HepG2 (cell line): ENCODE data around the gene PTPRCAP. TPM values are rescaled to one million over a fixed set of nuclear protein-coding genes. Genes with fewer than 3 reads are reported as not detected.
A peak's percentile ranks its signal among the peaks of the same experiment; 100 is the strongest.

ENCODE experiments used
- CEBPB ChIP-seq: IDR thresholded peaks from 2 replicates; pipeline ENCODE4 v1.6.1; 2011; ENCODE audit warnings: low read depth, low read length, improper control_type of control experiment, borderline replicate concordance
- FOXJ3 ChIP-seq: sonication (generic); formaldehyde crosslinking; IDR thresholded peaks from 2 replicates; pipeline ENCODE4 v1.4.0; 2020; ENCODE audit warnings: missing genetic modification reagents, mild to moderate bottlenecking, borderline replicate concordance
- FOXP4 ChIP-seq: sonication (generic); formaldehyde crosslinking; IDR thresholded peaks from 2 replicates; pipeline ENCODE4 v1.4.0; 2020; ENCODE audit warnings: missing genetic modification reagents
- GATA4 ChIP-seq: sonication (generic); IDR thresholded peaks from 2 replicates; pipeline ENCODE4 v1.6.1; 2016; ENCODE audit warnings: antibody characterized with exemption, low read depth, borderline replicate concordance
- NBN ChIP-seq: fragments of 450-650 bp; conservative IDR thresholded peaks from 2 replicates; pipeline ENCODE4 v1.6.1; 2017
- NFIC ChIP-seq: IDR thresholded peaks from 2 replicates; pipeline ENCODE4 v1.6.1; 2012; ENCODE audit warnings: mild to moderate bottlenecking, low read length, inconsistent platforms
- NPAS2 ChIP-seq: sonication (generic); formaldehyde crosslinking; IDR thresholded peaks from 2 replicates; pipeline ENCODE4 v1.8.0; 2022; ENCODE audit warnings: mild to moderate bottlenecking, missing genetic modification reagents, borderline replicate concordance
- POGZ ChIP-seq: sonication (generic); formaldehyde crosslinking; IDR thresholded peaks from 2 replicates; pipeline ENCODE4 v1.4.0; 2020; ENCODE audit warnings: mild to moderate bottlenecking, missing genetic modification reagents
- PRDM4 ChIP-seq: sonication (generic); formaldehyde crosslinking; IDR thresholded peaks from 2 replicates; pipeline ENCODE4 v1.9.0; 2021; ENCODE audit warnings: missing genetic modification reagents, borderline replicate concordance
- SMAD9 ChIP-seq: sonication (generic); formaldehyde crosslinking; IDR thresholded peaks from 2 replicates; pipeline ENCODE4 v1.5.1; 2020; ENCODE audit warnings: mild to moderate bottlenecking, missing genetic modification reagents
- STAT5B ChIP-seq: sonication (generic); formaldehyde crosslinking; IDR thresholded peaks from 2 replicates; pipeline ENCODE4 v1.4.0; 2020; ENCODE audit warnings: missing genetic modification reagents
- TCF7L2 ChIP-seq: IDR thresholded peaks from 2 replicates; pipeline ENCODE4 v1.6.1; 2011; ENCODE audit warnings: mild to moderate bottlenecking, low read depth, low read length, moderate library complexity
- U2AF1 ChIP-seq: fragments of 200-400 bp; formaldehyde crosslinking; optimal IDR thresholded peaks from 2 replicates; pipeline ENCODE3; 2017; ENCODE audit warnings: mild to moderate bottlenecking, low read depth, low read length
- ZBTB33 ChIP-seq: sonication (generic); formaldehyde crosslinking; IDR thresholded peaks from 2 replicates; pipeline ENCODE4 v1.4.0; 2020; ENCODE audit warnings: missing genetic modification reagents
- ZFP36L1 ChIP-seq: sonication (generic); formaldehyde crosslinking; IDR thresholded peaks from 2 replicates; pipeline ENCODE4 v1.8.0; 2022; ENCODE audit warnings: mild to moderate bottlenecking, missing genetic modification reagents, moderate library complexity
- ZMYM4 ChIP-seq: sonication (generic); formaldehyde crosslinking; IDR thresholded peaks from 2 replicates; pipeline ENCODE4 v1.8.1; 2023; ENCODE audit warnings: mild to moderate bottlenecking, missing genetic modification reagents
- ZNF33A ChIP-seq: sonication (generic); formaldehyde crosslinking; IDR thresholded peaks from 2 replicates; pipeline ENCODE4 v1.5.1; 2020; ENCODE audit warnings: missing genetic modification reagents, mild to moderate bottlenecking, moderate library complexity, borderline replicate concordance
- ZNF343 ChIP-seq: sonication (generic); formaldehyde crosslinking; IDR thresholded peaks from 2 replicates; pipeline ENCODE4 v1.4.0; 2020; ENCODE audit warnings: mild to moderate bottlenecking, missing genetic modification reagents
- ZNF446 ChIP-seq: sonication (generic); formaldehyde crosslinking; IDR thresholded peaks from 2 replicates; pipeline ENCODE4 v1.5.0; 2020; ENCODE audit warnings: mild to moderate bottlenecking, missing genetic modification reagents
- ZNF510 ChIP-seq: sonication (generic); formaldehyde crosslinking; IDR thresholded peaks from 2 replicates; pipeline ENCODE4 v1.4.0; 2020; ENCODE audit warnings: low read depth, mild to moderate bottlenecking, missing genetic modification reagents
- ZNF530 ChIP-seq: sonication (generic); formaldehyde crosslinking; IDR thresholded peaks from 2 replicates; pipeline ENCODE4 v1.5.0; 2020; ENCODE audit warnings: low read depth, mild to moderate bottlenecking, missing genetic modification reagents
- ZNF720 ChIP-seq: sonication (generic); formaldehyde crosslinking; IDR thresholded peaks from 2 replicates; pipeline ENCODE4 v1.4.0; 2020; ENCODE audit warnings: missing genetic modification reagents
- polyA plus RNA-seq, 8 experiments: library from polyadenylated mRNA; depleted of rRNA in 3 of 8; stranded (reverse) in 7 of 8; unstranded in 1 of 8; fragments of >200 nt; fragmentation: Illumina TruSeq in 4 of 8; extraction: Trizol in 4 of 8; gene quantifications; 2 replicates each; pipeline versions ENCODE4 v1.2.1 to v1.2.3, GENCODE V29; 2011 to 2016; ENCODE audit warnings: low read depth in 4 of 8, missing spikeins in 1 of 8, mixed read lengths in 1 of 8; ENCODE audit not compliant: insufficient read depth in 1 of 8
- total RNA-seq, 5 experiments: library from RNA; depleted of rRNA; stranded (reverse); fragments of >200 nt; fragmentation: Illumina TruSeq; extraction: Trizol; gene quantifications; 2 replicates each; pipeline ENCODE4 v1.2.3, GENCODE V29; 2016; ENCODE audit warnings: low read depth in 1 of 5

PTPRCAP gene
- total and polyA plus RNA-seq, 2 of the 13 experiments (the other 11 are each of a cell fraction or from before 2014, with no cell fraction given): 0.60 to 0.70 TPM

- TF ChIP-seq STAT5B: peak; percentile 74; the same call in 1 of the 2 replicates
- TF ChIP-seq ZNF446 (CRISPR knock-in tag): peak; percentile 99
- no peak for TF ChIP-seq CEBPB
- TF ChIP-seq FOXP4 (CRISPR knock-in tag): peak; percentile 72
- TF ChIP-seq TCF7L2: no peak
- TF ChIP-seq ZNF343 (CRISPR knock-in tag): peak; percentile 97
- TF ChIP-seq NBN: no peak
- TF ChIP-seq ZBTB33: 0 out of 2 replicates have a peak, but pooled peaks have one; percentile 37
- TF ChIP-seq ZMYM4: peak; percentile 82
- no peak; the same call in 1 of the 2 replicates for TF ChIP-seq ZNF33A (CRISPR knock-in tag)
- TF ChIP-seq FOXJ3: no peak
- no peak; the same call in 1 of the 2 replicates for TF ChIP-seq ZNF720
- no peak for TF ChIP-seq NFIC
- TF ChIP-seq POGZ (CRISPR knock-in tag): peak; percentile 88
- TF ChIP-seq PRDM4 (CRISPR knock-in tag): no peak
- TF ChIP-seq U2AF1: no peak
- peak; percentile 99 for TF ChIP-seq ZNF510 (CRISPR knock-in tag)
- TF ChIP-seq SMAD9: peak; percentile 98
- peak; percentile 94 for TF ChIP-seq ZFP36L1
- peak; percentile 91; the same call in 1 of the 2 replicates for TF ChIP-seq ZNF530
- no peak for TF ChIP-seq NPAS2 (CRISPR knock-in tag)
- TF ChIP-seq GATA4: 0 out of 2 replicates have a peak, but pooled peaks have one; percentile 12
Measured at GRCh38 chr11:67482827-67483798, 45.6 kb upstream of the PTPRCAP start, which contains the start of gene AIP (continued).
